Measurements from ENCODE around the gene REM1.

The REM1 gene

GRCh38 chr20:31523361-31524283, 48.5 kb downstream of the REM1 start:
- no peak for DNase-seq

- DNase-seq = no peak
Observed at GRCh38 chr20:31527266-31527665, 52.2 kb downstream of the REM1 start.
